ENCODE data around the gene WWOX.

The WWOX gene

DNA sequence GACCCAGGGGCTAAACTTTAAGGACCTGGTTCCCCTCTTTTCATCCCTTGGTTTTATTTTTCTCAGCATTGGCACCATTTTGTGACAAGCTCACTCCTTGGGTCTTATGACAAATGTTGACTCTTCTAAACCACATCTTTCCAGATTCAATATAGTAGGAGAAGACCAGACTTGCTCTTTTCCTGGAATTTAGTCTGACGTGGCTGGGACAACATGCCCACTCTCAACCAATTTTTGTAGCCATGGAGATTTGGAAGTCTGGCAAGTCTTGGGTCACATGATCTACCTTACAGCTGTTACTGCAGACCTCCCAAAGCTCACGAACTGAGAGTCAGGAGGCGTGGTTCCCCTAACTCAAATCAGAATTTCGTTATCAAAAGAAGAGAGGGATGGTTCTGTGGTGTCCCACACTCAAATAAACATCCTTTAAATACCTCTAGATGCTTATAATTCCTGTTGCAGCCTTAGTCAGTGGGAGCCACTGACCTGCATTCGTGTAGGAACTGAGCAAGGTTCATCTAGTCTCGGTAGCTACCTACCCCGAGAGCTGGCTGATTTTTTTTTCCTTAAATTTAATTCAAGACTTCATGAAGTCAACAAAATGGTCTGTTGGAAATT lies 817.6 kb downstream of the WWOX start:
- no peak for DNase-seq (ENCODE audit: low spot score)

DNA sequence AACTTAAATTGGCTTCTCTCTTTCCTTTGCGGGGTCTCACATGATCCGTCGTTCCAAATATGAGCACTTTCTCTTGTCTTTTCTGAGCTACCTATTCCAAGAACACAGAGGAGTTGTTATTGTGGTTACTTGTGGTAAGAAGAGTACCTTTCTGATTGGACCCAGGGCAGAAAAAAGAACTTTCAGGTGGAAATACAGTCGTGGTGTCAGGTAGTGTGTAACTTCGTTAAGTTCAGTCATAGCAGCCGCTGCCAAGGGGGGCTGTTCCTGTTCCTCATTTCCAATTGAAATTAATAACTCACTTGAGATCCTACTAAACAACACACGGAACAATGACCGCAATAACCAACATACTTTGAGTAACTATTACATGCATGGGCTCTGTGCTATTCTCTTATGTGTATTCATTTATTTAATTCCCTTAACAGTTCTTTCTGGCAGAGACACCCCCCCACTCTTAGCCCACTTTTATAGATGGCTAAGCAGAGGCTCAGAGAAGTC lies 819.4 kb downstream of the WWOX start:
- no peak for DNase-seq (ENCODE audit: low spot score)

DNA sequence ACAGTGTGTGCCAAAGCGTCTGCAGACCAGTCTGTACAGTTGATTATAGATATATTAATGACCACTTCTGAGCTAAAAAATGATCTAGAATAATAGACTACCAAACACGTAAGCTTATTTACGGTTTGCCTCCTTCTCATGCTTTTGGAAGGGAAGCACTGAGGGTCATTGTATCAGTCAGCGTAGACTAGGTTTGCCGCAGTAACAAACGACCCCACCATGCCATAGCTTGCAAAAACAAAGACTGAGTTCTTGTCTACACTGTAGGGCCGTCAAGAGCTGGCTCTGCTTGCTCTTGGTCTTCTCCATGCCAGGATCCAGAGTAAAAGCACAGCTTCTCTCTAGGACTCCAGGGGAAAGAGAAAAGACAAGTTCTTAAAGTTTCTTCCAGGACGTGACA lies 820.4 kb downstream of the WWOX start:
- no peak for DNase-seq (ENCODE audit: low spot score)

- no peak for DNase-seq (ENCODE audit: low spot score)
These were observed 821.2 kb downstream of the WWOX start for GRCh38 chr16:78920621-78921020.

GRCh38 chr16:78925083-78925767 lies 825.8 kb downstream of the WWOX start:
- no peak for DNase-seq (ENCODE audit: low spot score)

DNA sequence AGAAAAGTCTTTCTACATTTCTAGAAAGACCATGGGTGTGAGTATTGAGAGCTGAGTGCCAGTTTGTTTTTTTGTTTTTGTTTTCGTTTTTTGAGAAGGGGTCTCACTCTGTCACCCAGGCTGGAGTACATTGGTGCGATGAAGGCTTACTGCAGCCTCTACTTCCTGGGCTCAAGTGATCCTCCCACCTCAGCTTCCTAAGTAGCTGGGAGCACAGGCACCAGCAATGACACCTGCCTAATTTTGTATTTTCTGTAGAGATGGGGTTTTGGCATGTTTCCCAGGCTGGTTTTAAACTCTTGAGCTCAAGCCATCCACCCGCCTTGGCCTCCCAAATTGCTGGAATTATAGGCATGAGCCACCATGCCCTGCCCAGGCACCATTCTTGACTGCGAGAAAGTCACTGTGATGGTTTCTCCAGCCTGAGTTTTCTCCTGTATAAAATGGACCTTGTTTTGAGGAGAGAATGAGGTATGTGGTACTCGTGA lies 827.3 kb downstream of the WWOX start:
- DNase-seq (ENCODE audit: low spot score): no peak

- no peak for DNase-seq (ENCODE audit: low spot score)
These were observed 828.3 kb downstream of the WWOX start for GRCh38 chr16:78927766-78928165.

GRCh38 chr16:78929841-78930240 lies 830.4 kb downstream of the WWOX start:
- DNase-seq (ENCODE audit: low spot score): no peak

DNA sequence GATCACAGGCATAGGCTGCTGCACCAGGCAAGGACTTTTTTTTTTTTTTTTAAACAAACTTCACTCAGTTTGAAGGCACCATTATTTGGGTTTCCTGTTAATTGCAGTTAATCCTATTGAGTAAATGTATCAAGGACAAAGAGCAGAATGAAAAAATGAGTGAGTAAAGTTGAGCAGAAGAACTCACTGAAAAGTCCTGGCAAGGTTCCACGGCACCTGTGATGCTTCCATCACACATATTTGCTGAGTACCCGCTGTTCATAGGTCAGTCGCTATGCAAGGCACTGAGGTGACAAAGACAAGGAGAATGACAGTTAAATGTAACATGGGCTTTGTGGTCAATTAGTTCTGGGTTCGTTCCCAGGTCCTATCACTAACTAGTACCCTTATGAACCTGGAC lies 831.1 kb downstream of the WWOX start:
- DNase-seq (ENCODE audit: low spot score): no peak

- DNase-seq (ENCODE audit: low spot score): no peak
These were observed 831.8 kb downstream of the WWOX start for GRCh38 chr16:78931267-78931666.

- DNase-seq (ENCODE audit: low spot score): no peak
These were observed 832.2 kb downstream of the WWOX start for GRCh38 chr16:78931678-78932077.

GRCh38 chr16:78932355-78932943 lies 833.0 kb downstream of the WWOX start:
- DNase-seq (ENCODE audit: low spot score): no peak

DNA sequence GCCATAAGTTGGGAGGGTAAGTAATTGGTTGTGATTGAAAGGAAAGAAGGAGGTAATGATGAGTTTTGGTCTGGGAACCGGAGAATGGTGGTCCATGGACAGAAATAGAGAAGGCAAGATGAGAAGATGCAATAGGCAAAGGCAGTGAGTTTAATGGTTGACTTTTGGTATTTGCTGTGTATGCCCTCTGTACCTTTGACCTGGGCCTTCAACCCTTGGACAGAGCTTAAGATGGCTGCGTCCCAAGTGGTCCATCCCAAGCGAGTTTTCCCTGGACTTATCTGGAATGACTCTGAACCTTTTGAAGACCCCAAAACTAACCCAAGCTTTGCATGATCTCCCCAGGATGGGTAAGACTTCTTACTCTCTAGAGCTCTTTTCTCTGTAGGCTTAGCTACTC lies 836.6 kb downstream of the WWOX start:
- no peak for DNase-seq (ENCODE audit: low spot score)

DNA sequence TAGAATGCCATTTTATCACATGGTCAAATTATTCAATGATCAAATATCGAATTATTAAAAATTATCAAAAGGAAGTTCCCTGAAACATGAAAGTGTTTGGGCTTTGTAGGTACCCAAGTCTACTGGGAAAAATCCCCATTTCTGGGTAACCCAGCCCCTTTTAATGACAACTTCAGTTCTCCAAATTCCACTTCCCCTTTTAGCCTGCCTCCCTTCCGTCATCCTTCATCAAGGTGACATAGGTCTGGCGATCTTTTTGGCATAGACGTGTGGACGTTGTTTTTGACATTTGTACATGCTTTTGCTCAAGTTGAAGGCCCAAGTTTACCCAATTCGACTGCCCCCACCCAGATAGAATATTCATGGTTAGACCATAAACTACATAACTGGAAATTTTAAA lies 840.1 kb downstream of the WWOX start:
- no peak for DNase-seq (ENCODE audit: low spot score)

GRCh38 chr16:78942625-78943245 lies 843.3 kb downstream of the WWOX start:
- no peak for DNase-seq (ENCODE audit: low spot score)

- no peak for DNase-seq (ENCODE audit: low spot score)
These were observed 845.9 kb downstream of the WWOX start for GRCh38 chr16:78945336-78945735.

DNA sequence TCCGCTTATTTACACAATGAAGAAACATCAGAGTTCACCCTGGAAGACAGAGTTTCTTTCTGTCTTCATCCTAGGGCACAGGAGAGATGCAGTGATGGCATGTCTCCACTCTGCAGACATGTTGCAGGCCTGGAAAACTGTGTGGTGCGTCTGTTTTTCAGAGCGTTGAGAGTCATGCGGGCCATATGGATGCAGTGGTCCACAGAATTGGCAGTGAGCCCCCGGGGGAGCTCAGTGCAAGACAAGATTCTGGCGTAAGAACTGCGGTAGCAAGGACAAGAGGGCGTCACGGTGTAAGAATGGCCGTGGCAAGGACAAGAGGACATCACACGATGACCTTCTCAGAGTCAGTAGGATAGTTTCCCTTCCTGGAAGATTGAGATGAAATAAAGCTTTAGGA lies 847.1 kb downstream of the WWOX start:
- DNase-seq (ENCODE audit: low spot score): no peak

- no peak for DNase-seq (ENCODE audit: low spot score)
These were observed 851.3 kb downstream of the WWOX start for GRCh38 chr16:78950768-78951167.

GRCh38 chr16:78952630-78953029 lies 853.2 kb downstream of the WWOX start:
- no peak for DNase-seq (ENCODE audit: low spot score)

DNA sequence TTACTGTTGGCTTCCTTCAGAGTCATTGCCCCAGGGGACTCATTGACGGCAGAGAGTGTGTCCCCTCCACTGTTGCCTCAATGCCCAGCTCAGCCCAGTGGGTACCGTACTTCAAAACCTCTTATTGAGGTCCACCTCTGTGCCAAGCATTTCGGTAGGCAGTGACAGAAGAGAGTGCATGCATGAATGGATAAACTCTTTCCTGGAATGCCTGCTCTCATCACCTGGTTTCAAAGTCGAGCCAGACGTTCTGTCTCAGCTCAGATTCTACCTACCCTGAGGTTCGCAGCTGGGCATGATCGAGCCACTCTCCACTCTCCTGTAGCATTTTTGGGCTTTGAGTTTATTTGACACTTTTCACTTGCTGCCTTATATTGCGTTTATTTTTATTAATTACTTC lies 854.1 kb downstream of the WWOX start:
- DNase-seq (ENCODE audit: low spot score): no peak

- DNase-seq (ENCODE audit: low spot score): no peak
These were observed 855.8 kb downstream of the WWOX start for GRCh38 chr16:78955206-78955605.

DNA sequence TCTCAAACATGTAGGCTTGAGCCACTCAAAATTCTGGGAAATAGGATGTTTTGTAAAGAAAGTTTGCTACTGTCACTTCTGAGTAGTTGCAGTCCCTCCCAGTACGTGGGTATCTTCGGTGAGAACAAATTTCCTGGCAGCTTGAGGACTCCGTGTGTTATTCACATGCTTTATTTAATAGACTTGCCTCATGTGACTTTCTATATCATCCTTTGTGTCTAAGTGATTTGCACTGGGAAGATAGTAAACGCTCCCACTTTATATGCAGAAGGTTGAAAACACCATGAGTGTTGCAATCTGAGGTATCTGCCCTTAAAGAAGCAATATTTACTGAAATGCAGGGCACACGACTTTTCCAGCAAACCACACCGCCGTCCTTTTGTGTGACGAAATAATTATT lies 857.4 kb downstream of the WWOX start:
- no peak for DNase-seq (ENCODE audit: low spot score)
